Body of pancreas (tissue), 4 donors: ENCODE results near the gene ARPC1A.

Source experiments
- CTCF ChIP-seq, 7 experiments: fragments of 450-650 bp in 4 of 7; fragments of 200-600 bp in 3 of 7; sonication (generic) in 3 of 7; IDR thresholded peaks; one replicate each; pipeline ENCODE4 v1.5.1; 2016 to 2019; ENCODE audit warnings: antibody characterized with exemption in 7 of 7
- POLR2A ChIP-seq, 3 donors: fragments of 450-650 bp; IDR thresholded peaks; one replicate each; pipeline ENCODE4 v1.6.1; 2016; ENCODE audit warnings: antibody characterized with exemption in 3 of 3, mild to moderate bottlenecking in 2 of 3

GRCh38 chr7:99398891-99399445, 73.3 kb downstream of the ARPC1A start:
- TF ChIP-seq CTCF (IDR thresholded peaks at IDR 0.05) (no peak), POLR2A (IDR thresholded peaks at IDR 0.05) (no peak)
